SIG-M5 (cell line): ENCODE results near the gene BTBD7.

Experiments
- DNase-seq: peaks from one replicate; lab custom pipeline; 2025; lab: John Stamatoyannopoulos, UW

Gene BTBD7

GRCh38 chr14:93330609-93331000 is 2.2 kb downstream of the BTBD7 start:
- DNase-seq: no peak

GRCh38 chr14:93329965-93330608 is 2.7 kb downstream of the BTBD7 start:
- DNase-seq: no peak

GRCh38 chr14:93328546-93328945 is 4.3 kb downstream of the BTBD7 start:
- no peak for DNase-seq

GRCh38 chr14:93326196-93326595 is 6.6 kb downstream of the BTBD7 start:
- no peak for DNase-seq

- DNase-seq: no peak
Observed at GRCh38 chr14:93323600-93324174, 9.1 kb downstream of the BTBD7 start.

GRCh38 chr14:93322929-93323599 is 9.8 kb downstream of the BTBD7 start:
- DNase-seq: no peak

GRCh38 chr14:93320489-93320888 is 12.3 kb downstream of the BTBD7 start:
- no peak for DNase-seq

GRCh38 chr14:93319958-93320357 is 12.9 kb downstream of the BTBD7 start:
- no peak for DNase-seq

GRCh38 chr14:93319494-93319893 is 13.3 kb downstream of the BTBD7 start:
- no peak for DNase-seq

GRCh38 chr14:93318927-93319326 is 13.9 kb downstream of the BTBD7 start:
- DNase-seq: no peak

GRCh38 chr14:93317875-93318807 is 14.7 kb downstream of the BTBD7 start:
- no peak for DNase-seq

- no peak for DNase-seq
Observed at GRCh38 chr14:93317210-93317874, 15.5 kb downstream of the BTBD7 start.

- DNase-seq: no peak
Observed at GRCh38 chr14:93316716-93317115, 16.1 kb downstream of the BTBD7 start.

GRCh38 chr14:93315575-93315974 is 17.3 kb downstream of the BTBD7 start:
- DNase-seq: no peak

- no peak for DNase-seq
Observed at GRCh38 chr14:93311082-93311481, 21.8 kb downstream of the BTBD7 start.

GRCh38 chr14:93309427-93309966 is 23.3 kb downstream of the BTBD7 start:
- no peak for DNase-seq

- DNase-seq: no peak
Observed at GRCh38 chr14:93308686-93309345, 24.0 kb downstream of the BTBD7 start.

GRCh38 chr14:93306812-93307211 is 26.0 kb downstream of the BTBD7 start:
- DNase-seq: no peak

- DNase-seq: no peak
Observed at GRCh38 chr14:93305725-93306418, 27.0 kb downstream of the BTBD7 start.

- no peak for DNase-seq
Observed at GRCh38 chr14:93304771-93305170, 28.1 kb downstream of the BTBD7 start.
